GM19463 (cell line): ENCODE measurements around the gene DCTN4.
"Not testable (repeated sequence)": the region's sequence is repeated elsewhere in the genome, so short reads cannot be mapped to it uniquely, and the experiment has no call there.

ENCODE experiments used
- ATAC-seq: cut with Tn5 transposase; IDR thresholded peaks from one replicate; pipeline ENCODE4 v1.9.1; 2021; ENCODE audit warnings: mild to moderate bottlenecking, moderate library complexity; ENCODE audit not compliant: unreplicated experiment

Gene DCTN4

GRCh38 chr5:150742455-150743141 lies 16.2 kb downstream of the DCTN4 start:
- ATAC-seq, result not testable (repeated sequence)

DNA sequence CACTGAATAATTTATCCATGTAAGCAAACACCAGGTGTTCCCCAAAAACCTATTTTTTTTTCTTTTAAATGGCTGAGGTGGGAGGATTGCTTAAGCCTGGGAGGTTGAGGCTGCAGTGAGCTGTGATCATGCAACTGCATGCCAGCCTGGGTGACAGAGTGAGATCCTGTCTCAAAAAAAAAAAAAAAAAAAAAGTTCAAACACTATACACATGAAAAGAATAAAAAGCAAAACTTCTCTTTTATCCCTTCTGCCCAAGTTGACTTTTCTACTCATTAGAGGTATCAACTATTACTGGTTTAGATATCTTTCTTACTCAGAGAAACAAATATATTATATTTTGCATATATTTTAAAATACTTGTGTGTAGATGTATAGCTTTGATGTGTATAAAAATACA lies 17.8 kb downstream of the DCTN4 start:
- ATAC-seq, result no peak

- no peak for ATAC-seq
Measured at GRCh38 chr5:150738862-150739261, 20.0 kb downstream of the DCTN4 start.

- peak; percentile 77 for ATAC-seq
Measured at GRCh38 chr5:150734579-150735384, 24.0 kb downstream of the DCTN4 start.

GRCh38 chr5:150731669-150732242 lies 27.1 kb downstream of the DCTN4 start:
- ATAC-seq, result no peak

DNA sequence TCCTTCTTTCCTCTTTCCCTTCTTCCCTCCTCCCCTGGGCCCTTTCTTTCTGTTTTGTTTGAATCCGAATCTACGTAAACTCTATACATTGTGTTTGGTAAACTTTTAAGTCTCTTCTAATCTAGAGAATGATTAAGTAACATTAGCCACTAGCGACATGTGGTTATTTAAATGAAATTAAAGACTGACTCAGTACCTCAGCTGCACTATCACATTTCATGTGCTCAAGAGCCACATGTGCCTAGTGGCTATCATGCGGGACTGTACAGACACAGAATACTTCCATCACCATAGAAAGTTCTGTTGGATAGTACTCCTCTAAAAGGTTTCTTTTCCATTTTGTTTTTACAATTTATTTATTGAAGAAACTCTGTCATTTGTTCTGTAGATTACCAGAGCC lies 29.0 kb downstream of the DCTN4 start:
- ATAC-seq, result no peak

GRCh38 chr5:150723845-150724244 lies 35.0 kb downstream of the DCTN4 start:
- no peak for ATAC-seq

DNA sequence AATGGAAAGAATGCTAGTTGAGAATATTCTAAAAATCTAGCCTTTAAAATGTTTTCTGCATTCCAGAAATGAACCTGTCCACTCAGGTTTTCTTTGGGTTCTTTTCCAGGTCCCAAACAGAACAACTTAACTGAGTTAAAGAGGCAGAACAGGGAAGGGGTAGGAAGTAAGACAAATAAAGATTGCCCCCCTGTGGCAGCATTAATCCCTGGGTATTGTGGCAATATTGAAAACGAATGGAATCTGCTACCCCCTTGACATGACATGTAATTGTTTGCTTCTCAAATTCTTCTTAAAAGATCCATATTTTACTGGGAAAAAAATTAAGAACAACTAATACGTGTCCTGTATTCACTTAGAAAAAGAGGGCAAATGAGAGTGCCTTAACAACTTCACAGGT lies 48.7 kb downstream of the DCTN4 start:
- ATAC-seq, result no peak

- no peak for ATAC-seq
Measured at GRCh38 chr5:150706776-150707390, 51.9 kb downstream of the DCTN4 start.

DNA sequence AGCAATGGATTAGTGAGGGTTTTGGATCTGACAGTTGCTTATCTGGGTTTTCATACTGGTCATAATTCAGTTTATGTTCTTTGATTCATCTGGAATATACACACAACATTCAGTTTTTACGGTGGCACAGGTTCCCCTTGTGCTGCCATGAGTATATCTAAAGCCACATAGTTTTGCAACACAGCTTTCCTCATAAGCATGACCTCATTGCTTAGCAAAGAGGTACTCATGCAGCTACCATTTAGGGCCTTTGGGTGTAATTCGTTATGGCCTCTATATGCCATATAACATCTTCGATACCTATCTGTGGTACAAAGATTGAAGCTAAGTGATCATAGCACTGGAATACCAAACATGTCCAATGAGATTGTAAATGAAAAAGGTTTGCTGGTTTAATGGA lies 55.1 kb downstream of the DCTN4 start:
- ATAC-seq, result no peak

- peak; percentile 99 for ATAC-seq
Measured at GRCh38 chr5:150700594-150701377, 58.0 kb downstream of the DCTN4 start, which contains the start of gene RBM22. Gene RBM22, minus strand, starts transcription at chr5:150701062. Its CDS starts 77 bp downstream, at chr5:150700985.

- no peak for ATAC-seq
Measured at GRCh38 chr5:150700246-150700593, 58.6 kb downstream of the DCTN4 start.

DNA sequence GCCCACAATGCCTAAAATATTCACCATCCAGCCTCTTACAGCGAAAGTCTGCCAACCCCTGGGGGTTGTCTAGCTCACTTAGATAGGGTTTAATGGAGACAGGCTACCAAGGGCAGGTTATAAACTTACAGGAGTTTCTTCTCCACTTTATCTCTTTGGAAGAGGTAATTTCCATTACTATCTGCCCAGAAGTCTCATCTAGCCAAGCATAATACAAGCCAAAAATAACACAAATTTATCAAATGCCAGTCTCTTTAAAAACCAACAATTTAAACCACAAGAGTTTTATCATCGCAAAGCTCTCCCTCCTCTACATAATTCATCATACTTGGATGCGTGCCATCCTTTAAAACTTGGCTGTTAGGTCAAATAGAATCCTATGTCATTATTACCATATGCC lies 64.2 kb downstream of the DCTN4 start:
- no peak for ATAC-seq

- ATAC-seq, result no peak
Measured at GRCh38 chr5:150692276-150692675, 66.5 kb downstream of the DCTN4 start.

GRCh38 chr5:150690760-150691159 lies 68.1 kb downstream of the DCTN4 start:
- no peak for ATAC-seq

GRCh38 chr5:150689120-150689519 lies 69.7 kb downstream of the DCTN4 start:
- no peak for ATAC-seq

GRCh38 chr5:150676578-150676977 lies 82.2 kb downstream of the DCTN4 start:
- ATAC-seq, result no peak

GRCh38 chr5:150675069-150675468 lies 83.7 kb downstream of the DCTN4 start:
- no peak for ATAC-seq

DNA sequence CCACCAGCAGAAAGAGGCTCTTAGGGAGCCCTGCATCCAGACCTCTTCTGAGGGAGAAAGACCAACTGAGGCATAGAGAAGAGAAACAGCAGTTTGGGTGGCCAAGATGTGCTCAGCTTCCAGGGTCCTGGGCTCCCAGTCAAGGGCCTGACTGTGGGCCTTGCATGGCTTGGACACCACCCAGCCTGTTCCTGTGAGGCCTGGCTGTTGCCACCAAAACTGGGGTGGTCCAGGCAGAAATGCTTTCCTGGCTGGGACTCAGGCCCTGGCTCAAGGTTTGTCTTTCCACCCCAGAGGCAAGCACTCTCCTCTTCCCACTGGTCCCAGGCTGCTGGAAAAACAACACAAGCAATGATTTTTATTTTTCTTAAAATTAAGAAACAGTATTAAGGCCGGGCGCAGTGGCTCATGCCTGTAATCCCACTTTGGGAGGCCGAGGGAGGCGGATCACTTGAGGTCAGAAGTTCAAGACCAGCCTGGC lies 84.4 kb downstream of the DCTN4 start:
- ATAC-seq, result no peak

- no peak for ATAC-seq
Measured at GRCh38 chr5:150672884-150673275, 85.9 kb downstream of the DCTN4 start.
